ENCODE results near the gene EFNA1.

GRCh38 chr1:155083052-155083541 lies 44.6 kb upstream of the EFNA1 start:
- TF ChIP-seq POLR2A (IDR thresholded peaks at IDR 0.05; ENCODE audit: low read depth, low read length): no peak
- no peak for TF ChIP-seq CTCF (conservative IDR thresholded peaks at IDR 0.05; ENCODE audit: low read depth, low read length)
- TF ChIP-seq RFX5 (IDR thresholded peaks at IDR 0.05; ENCODE audit: low read depth, low read length): no peak
- no peak for TF ChIP-seq RAD21 (IDR thresholded peaks at IDR 0.05; ENCODE audit: low read length)
- no peak for TF ChIP-seq BHLHE40 (IDR thresholded peaks at IDR 0.05; ENCODE audit: low read depth, low read length)
- TF ChIP-seq ELK1 (IDR thresholded peaks at IDR 0.05; ENCODE audit: borderline replicate concordance, low read depth, low read length): no peak
- no peak for TF ChIP-seq CEBPB (IDR thresholded peaks at IDR 0.05; ENCODE audit: low read depth, low read length)
- TF ChIP-seq SMC3 (IDR thresholded peaks at IDR 0.05; ENCODE audit: low read depth, low read length): no peak
- TF ChIP-seq MXI1 (IDR thresholded peaks at IDR 0.05; ENCODE audit: borderline replicate concordance, low read depth, low read length): no peak
- no peak for TF ChIP-seq MAFK (IDR thresholded peaks at IDR 0.05; ENCODE audit: low read depth, low read length)
- TF ChIP-seq MAZ (IDR thresholded peaks at IDR 0.05; ENCODE audit: borderline replicate concordance, low read depth, low read length): no peak
- no peak for TF ChIP-seq CHD1 (IDR thresholded peaks at IDR 0.05; ENCODE audit: low read depth, low read length)
- no peak for TF ChIP-seq RCOR1 (IDR thresholded peaks at IDR 0.05; ENCODE audit: insufficient replicate concordance, low read length)
